ENCODE measurements around the gene EFCAB10.

DNA sequence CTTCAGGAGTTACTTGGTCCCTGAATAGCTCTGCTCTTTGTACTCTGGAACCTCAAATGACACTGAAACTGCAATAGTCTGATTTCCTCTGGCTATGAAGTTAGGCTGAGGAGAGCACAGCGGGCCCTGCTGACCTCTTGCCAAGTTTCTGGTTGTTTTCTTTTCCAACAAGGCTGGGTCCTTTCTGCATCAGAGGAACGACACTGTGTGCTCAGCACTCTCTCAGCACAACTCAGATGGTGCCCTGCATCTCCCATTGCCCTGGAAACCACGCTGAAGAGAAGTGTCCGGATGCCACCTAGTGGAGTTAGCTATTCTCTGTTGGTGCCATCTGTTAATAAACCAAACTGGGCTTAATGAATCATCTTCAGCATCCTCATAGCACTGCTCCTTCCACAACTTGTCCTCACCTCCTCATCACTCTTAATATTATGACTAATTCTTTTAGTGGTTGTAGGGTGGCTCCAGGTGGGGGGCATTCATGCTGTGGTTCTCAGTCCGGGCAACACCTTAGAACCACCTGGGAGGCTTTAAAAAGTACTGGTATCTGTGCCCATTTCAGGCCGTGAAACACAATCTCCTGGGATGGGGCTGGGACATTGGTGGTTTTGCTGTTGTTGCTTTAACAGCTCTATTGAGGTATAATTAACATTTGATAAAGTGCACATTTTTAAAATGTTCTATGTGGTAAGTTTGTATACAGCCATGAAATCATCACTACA is 8.2 kb upstream of the EFCAB10 start:
- TF ChIP-seq, protein P1, sequence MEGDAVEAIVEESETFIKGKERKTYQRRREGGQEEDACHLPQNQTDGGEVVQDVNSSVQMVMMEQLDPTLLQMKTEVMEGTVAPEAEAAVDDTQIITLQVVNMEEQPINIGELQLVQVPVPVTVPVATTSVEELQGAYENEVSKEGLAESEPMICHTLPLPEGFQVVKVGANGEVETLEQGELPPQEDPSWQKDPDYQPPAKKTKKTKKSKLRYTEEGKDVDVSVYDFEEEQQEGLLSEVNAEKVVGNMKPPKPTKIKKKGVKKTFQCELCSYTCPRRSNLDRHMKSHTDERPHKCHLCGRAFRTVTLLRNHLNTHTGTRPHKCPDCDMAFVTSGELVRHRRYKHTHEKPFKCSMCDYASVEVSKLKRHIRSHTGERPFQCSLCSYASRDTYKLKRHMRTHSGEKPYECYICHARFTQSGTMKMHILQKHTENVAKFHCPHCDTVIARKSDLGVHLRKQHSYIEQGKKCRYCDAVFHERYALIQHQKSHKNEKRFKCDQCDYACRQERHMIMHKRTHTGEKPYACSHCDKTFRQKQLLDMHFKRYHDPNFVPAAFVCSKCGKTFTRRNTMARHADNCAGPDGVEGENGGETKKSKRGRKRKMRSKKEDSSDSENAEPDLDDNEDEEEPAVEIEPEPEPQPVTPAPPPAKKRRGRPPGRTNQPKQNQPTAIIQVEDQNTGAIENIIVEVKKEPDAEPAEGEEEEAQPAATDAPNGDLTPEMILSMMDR (IDR thresholded peaks at IDR 0.05; ENCODE audit: poor library complexity, severe bottlenecking), result peak; percentile 73
- TF ChIP-seq POLR2AphosphoS5 (IDR thresholded peaks at IDR 0.05), result no peak
- no peak for TF ChIP-seq EP300 (conservative IDR thresholded peaks at IDR 0.05; ENCODE audit: poor library complexity, severe bottlenecking)
- peak; percentile 66 for TF ChIP-seq SMC3 (conservative IDR thresholded peaks at IDR 0.05; ENCODE audit: poor library complexity)

Measured in neural cell (in vitro differentiated cells).